HG03558 (cell line): ENCODE results near the gene ZNF227.
"Not testable (repeated sequence)": the region's sequence is repeated elsewhere in the genome, so short reads cannot be mapped to it uniquely, and the experiment has no call there.

Source experiments
- ATAC-seq: cut with Tn5 transposase; IDR thresholded peaks from one replicate; pipeline ENCODE4 v1.9.1; 2021; ENCODE audit warnings: moderate number of reproducible peaks; ENCODE audit not compliant: unreplicated experiment; ENCODE audit errors: extremely low read depth

The ZNF227 gene

GRCh38 chr19:44212250-44212865, at the start of gene ZNF227:
ZNF227 (plus strand) TSS chr19:44212532; CDS start chr19:44217793, 5,261 bp downstream.
- ATAC-seq: no peak

GRCh38 chr19:44163789-44164188, 48.5 kb upstream of the ZNF227 start:
- no peak for ATAC-seq

- no peak for ATAC-seq
Measured at GRCh38 chr19:44164327-44164672, 48.0 kb upstream of the ZNF227 start.

- no peak for ATAC-seq
Measured at GRCh38 chr19:44164673-44165512, 47.4 kb upstream of the ZNF227 start, which contains the start of gene ZNF226. ZNF226 (plus strand) TSS chr19:44165100; CDS start chr19:44170081, 4,981 bp downstream.

- ATAC-seq: not testable (repeated sequence)
Measured at GRCh38 chr19:44170660-44171059, 41.7 kb upstream of the ZNF227 start.

GRCh38 chr19:44176590-44176989, 35.7 kb upstream of the ZNF227 start:
- no peak for ATAC-seq

- no peak for ATAC-seq
Measured at GRCh38 chr19:44180968-44181367, 31.4 kb upstream of the ZNF227 start.

GRCh38 chr19:44182145-44182544, 30.2 kb upstream of the ZNF227 start:
- no peak for ATAC-seq

GRCh38 chr19:44190020-44190419, 22.3 kb upstream of the ZNF227 start:
- no peak for ATAC-seq

- ATAC-seq: no peak
Measured at GRCh38 chr19:44192127-44192526, 20.2 kb upstream of the ZNF227 start.

GRCh38 chr19:44196772-44197171, 15.6 kb upstream of the ZNF227 start:
- no peak for ATAC-seq

GRCh38 chr19:44202470-44202869, 9.9 kb upstream of the ZNF227 start:
- no peak for ATAC-seq

GRCh38 chr19:44202974-44203373, 9.4 kb upstream of the ZNF227 start:
- ATAC-seq: no peak

- ATAC-seq: not testable (repeated sequence)
Measured at GRCh38 chr19:44203877-44204276, 8.5 kb upstream of the ZNF227 start.

GRCh38 chr19:44204772-44205171, 7.6 kb upstream of the ZNF227 start:
- no peak for ATAC-seq

GRCh38 chr19:44207126-44207803, 5.1 kb upstream of the ZNF227 start:
- ATAC-seq: no peak

- ATAC-seq: no peak
Measured at GRCh38 chr19:44212866-44213346, 574 bp downstream of the ZNF227 start.

GRCh38 chr19:44219926-44220325, 7.6 kb downstream of the ZNF227 start:
- not testable (repeated sequence) for ATAC-seq

GRCh38 chr19:44220761-44221160, 8.4 kb downstream of the ZNF227 start:
- ATAC-seq: not testable (repeated sequence)

- not testable (repeated sequence) for ATAC-seq
Measured at GRCh38 chr19:44221291-44221690, 9.0 kb downstream of the ZNF227 start.

- ATAC-seq: no peak
Measured at GRCh38 chr19:44228318-44228717, 16.0 kb downstream of the ZNF227 start.
